ENCODE results near the gene CDK10.
"Not testable (repeated sequence)": the region's sequence is repeated elsewhere in the genome, so short reads cannot be mapped to it uniquely, and the experiment has no call there.

CDK10 gene

GRCh38 chr16:89695086-89695874 lies 8.8 kb downstream of the CDK10 start:
- in situ Hi-C loops (cut with MboI; ENCODE audit: low sequenced_read_pairs) = no loop called here

GRCh38 chr16:89695875-89696669 lies 9.6 kb downstream of the CDK10 start:
- in situ Hi-C loops (cut with MboI; ENCODE audit: low sequenced_read_pairs) = no loop called here

- in situ Hi-C loops (cut with MboI; ENCODE audit: low sequenced_read_pairs) = no loop called here
Measured at GRCh38 chr16:89696670-89697128, 10.2 kb downstream of the CDK10 start.

- in situ Hi-C loops (cut with MboI; ENCODE audit: low sequenced_read_pairs) = no loop called here
Measured at GRCh38 chr16:89697161-89697615, 10.7 kb downstream of the CDK10 start.

GRCh38 chr16:89697616-89698331 lies 11.3 kb downstream of the CDK10 start:
- in situ Hi-C loops (cut with MboI; ENCODE audit: low sequenced_read_pairs) = no loop called here

- in situ Hi-C loops (cut with MboI; ENCODE audit: low sequenced_read_pairs) = not testable (repeated sequence)
Measured at GRCh38 chr16:89698717-89699116, 12.2 kb downstream of the CDK10 start.

GRCh38 chr16:89699629-89700099 lies 13.2 kb downstream of the CDK10 start:
- in situ Hi-C loops (cut with MboI; ENCODE audit: low sequenced_read_pairs) = not testable (repeated sequence)

GRCh38 chr16:89700100-89700648 lies 13.7 kb downstream of the CDK10 start:
- in situ Hi-C loops (cut with MboI; ENCODE audit: low sequenced_read_pairs) = no loop called here

- in situ Hi-C loops (cut with MboI; ENCODE audit: low sequenced_read_pairs) = no loop called here
Measured at GRCh38 chr16:89700649-89701424, 14.3 kb downstream of the CDK10 start.

- in situ Hi-C loops (cut with MboI; ENCODE audit: low sequenced_read_pairs) = no loop called here
Measured at GRCh38 chr16:89701425-89702406, 15.2 kb downstream of the CDK10 start, which contains the start of gene SPATA2L. TSS of gene SPATA2L (minus strand) at chr16:89701705. CDS start at chr16:89701232, 473 bp downstream.

GRCh38 chr16:89704281-89704680 lies 17.8 kb downstream of the CDK10 start:
- in situ Hi-C loops (cut with MboI; ENCODE audit: low sequenced_read_pairs) = no loop called here

- in situ Hi-C loops (cut with MboI; ENCODE audit: low sequenced_read_pairs) = no loop called here
Measured at GRCh38 chr16:89705006-89705405, 18.5 kb downstream of the CDK10 start.

GRCh38 chr16:89706518-89707260 lies 20.2 kb downstream of the CDK10 start:
- in situ Hi-C loops (cut with MboI; ENCODE audit: low sequenced_read_pairs) = no loop called here

GRCh38 chr16:89707695-89708094 lies 21.2 kb downstream of the CDK10 start:
- in situ Hi-C loops (cut with MboI; ENCODE audit: low sequenced_read_pairs) = no loop called here

GRCh38 chr16:89708481-89708931 lies 22.0 kb downstream of the CDK10 start:
- in situ Hi-C loops (cut with MboI; ENCODE audit: low sequenced_read_pairs) = no loop called here

GRCh38 chr16:89709166-89709565 lies 22.7 kb downstream of the CDK10 start:
- in situ Hi-C loops (cut with MboI; ENCODE audit: low sequenced_read_pairs) = no loop called here

GRCh38 chr16:89709716-89710432 lies 23.4 kb downstream of the CDK10 start:
- in situ Hi-C loops (cut with MboI; ENCODE audit: low sequenced_read_pairs) = no loop called here
